Sigmoid colon (tissue), 4 donors: ENCODE measurements around the gene RYR3.

ENCODE experiments used
- EP300 ChIP-seq, 4 donors: sonication (generic); formaldehyde crosslinking; IDR thresholded peaks; one replicate each; pipeline ENCODE4 v1.6.1; 2017; ENCODE audit warnings: antibody characterized with exemption in 4 of 4
- POLR2A ChIP-seq, 2 donors: fragments of 450-650 bp; IDR thresholded peaks; one replicate each; pipeline ENCODE4 v1.6.1; 2016; ENCODE audit warnings: antibody characterized with exemption in 2 of 2, mild to moderate bottlenecking in 2 of 2, moderate library complexity in 2 of 2
- TF ChIP-seq, protein P1 (sequence below), 4 experiments: fragments of 450-650 bp in 3 of 4; fragments of 200-600 bp in 1 of 4; IDR thresholded peaks; one replicate each; pipeline ENCODE4 v1.5.1; 2016 to 2019; ENCODE audit warnings: antibody characterized with exemption in 4 of 4, mild to moderate bottlenecking in 3 of 4, moderate library complexity in 2 of 4

- TF ChIP-seq, protein P1, sequence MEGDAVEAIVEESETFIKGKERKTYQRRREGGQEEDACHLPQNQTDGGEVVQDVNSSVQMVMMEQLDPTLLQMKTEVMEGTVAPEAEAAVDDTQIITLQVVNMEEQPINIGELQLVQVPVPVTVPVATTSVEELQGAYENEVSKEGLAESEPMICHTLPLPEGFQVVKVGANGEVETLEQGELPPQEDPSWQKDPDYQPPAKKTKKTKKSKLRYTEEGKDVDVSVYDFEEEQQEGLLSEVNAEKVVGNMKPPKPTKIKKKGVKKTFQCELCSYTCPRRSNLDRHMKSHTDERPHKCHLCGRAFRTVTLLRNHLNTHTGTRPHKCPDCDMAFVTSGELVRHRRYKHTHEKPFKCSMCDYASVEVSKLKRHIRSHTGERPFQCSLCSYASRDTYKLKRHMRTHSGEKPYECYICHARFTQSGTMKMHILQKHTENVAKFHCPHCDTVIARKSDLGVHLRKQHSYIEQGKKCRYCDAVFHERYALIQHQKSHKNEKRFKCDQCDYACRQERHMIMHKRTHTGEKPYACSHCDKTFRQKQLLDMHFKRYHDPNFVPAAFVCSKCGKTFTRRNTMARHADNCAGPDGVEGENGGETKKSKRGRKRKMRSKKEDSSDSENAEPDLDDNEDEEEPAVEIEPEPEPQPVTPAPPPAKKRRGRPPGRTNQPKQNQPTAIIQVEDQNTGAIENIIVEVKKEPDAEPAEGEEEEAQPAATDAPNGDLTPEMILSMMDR (IDR thresholded peaks at IDR 0.05) = no peak
- no peak for TF ChIP-seq POLR2A (IDR thresholded peaks at IDR 0.05)
- TF ChIP-seq EP300 (IDR thresholded peaks at IDR 0.05) = no peak
Measured at GRCh38 chr15:33443708-33444107, 132.9 kb downstream of the RYR3 start.
